SK-N-SH (cell line): Measurements from ENCODE around the gene CHIC1. TPM values are rescaled to one million over a fixed set of nuclear protein-coding genes. Genes with fewer than 3 reads are reported as not detected.

ENCODE experiments used
- CTCF ChIA-PET: fragments of 300-600, 350-600 bp; formaldehyde crosslinking; extraction: SDS; loops from one replicate; lab custom pipeline; 2021; lab: Yijun Ruan, JAX
- POLR2A ChIA-PET: fragments of 350-600 bp; sonication (Branson Sonifier 250); formaldehyde crosslinking; extraction: SDS; loops from one replicate; lab custom pipeline; 2020; ENCODE audit warnings: antibody characterized with exemption, inconsistent platforms; lab: Yijun Ruan, JAX
- DNase-seq: peaks from one replicate; pipeline ENCODE4 v3.0.0; 2012
- H2AFZ ChIP-seq: fragments of 200-600 bp; sonication (generic); 2 replicates; pipeline ENCODE4 v1.8.1; 2016; ENCODE audit warnings: antibody characterized with exemption, mild to moderate bottlenecking, low read depth
- H3F3A ChIP-seq: fragments of 200-600 bp; sonication (generic); replicated peaks from 2 replicates; pipeline ENCODE3; 2016; ENCODE audit warnings: antibody characterized with exemption, mild to moderate bottlenecking; ENCODE audit not compliant: insufficient read depth
- H3K27ac ChIP-seq, 2 experiments: fragments of 200-500 bp in 1 of 2; fragments of 200-600 bp in 1 of 2; sonication (Bioruptor generic) in 1 of 2; sonication (generic), shearing (Covaris generic) in 1 of 2; 2 replicates each; pipeline versions ENCODE4 v1.5.1 to v1.6.1; 2014 to 2016; ENCODE audit warnings: low read depth in 2 of 2, inconsistent platforms in 1 of 2, low read length in 1 of 2, mild to moderate bottlenecking in 1 of 2, mixed read lengths in 1 of 2
- H3K27me3 ChIP-seq: fragments of 200-600 bp; sonication (generic), shearing (Covaris generic); 2 replicates; pipeline ENCODE4 v1.6.1; 2016; ENCODE audit warnings: mixed run types; ENCODE audit not compliant: insufficient read depth
- H3K36me3 ChIP-seq, 2 experiments: fragments of 200-500 bp in 1 of 2; fragments of 200-600 bp in 1 of 2; sonication (Bioruptor generic) in 1 of 2; sonication (generic) in 1 of 2; replicated peaks in 1 of 2; 2 replicates each; pipeline versions ENCODE3 to v1.5.1; 2014 to 2016; ENCODE audit warnings: low read length in 1 of 2, mild to moderate bottlenecking in 1 of 2; ENCODE audit not compliant: insufficient read depth in 2 of 2, control insufficient read depth in 1 of 2
- H3K4me1 ChIP-seq, 2 experiments: fragments of 200-500 bp in 1 of 2; fragments of 200-600 bp in 1 of 2; sonication (Bioruptor generic) in 1 of 2; sonication (generic), shearing (Covaris generic) in 1 of 2; 2 replicates each; pipeline versions ENCODE4 v1.5.1 to v1.6.1; 2014 to 2016; ENCODE audit warnings: low read depth in 1 of 2, low read length in 1 of 2, mixed run types in 1 of 2; ENCODE audit not compliant: insufficient read depth in 2 of 2, control insufficient read depth in 1 of 2
- H3K4me2 ChIP-seq: fragments of 200-600 bp; sonication (generic), shearing (Covaris generic); 2 replicates; pipeline ENCODE4 v1.6.1; 2017; ENCODE audit warnings: mixed run types
- H3K4me3 ChIP-seq, 2 experiments: fragments of 200-500 bp in 1 of 2; fragments of 200-600 bp in 1 of 2; sonication (Bioruptor generic) in 1 of 2; sonication (generic), shearing (Covaris generic) in 1 of 2; 2 replicates each; pipeline versions ENCODE4 v1.5.1 to v1.8.1; 2014 to 2016; ENCODE audit warnings: low read depth in 2 of 2, inconsistent platforms in 1 of 2, low read length in 1 of 2, mild to moderate bottlenecking in 1 of 2, mixed read lengths in 1 of 2, moderate library complexity in 1 of 2
- H3K79me2 ChIP-seq: fragments of 200-600 bp; sonication (generic); 2 replicates; pipeline ENCODE4 v1.8.1; 2017; ENCODE audit warnings: mild to moderate bottlenecking; ENCODE audit not compliant: insufficient read depth
- H3K9ac ChIP-seq: fragments of 200-600 bp; sonication (generic); 2 replicates; pipeline ENCODE4 v1.6.1; 2017; ENCODE audit warnings: mixed run types
- H3K9me2 ChIP-seq: fragments of 200-600 bp; sonication (generic); 2 replicates; pipeline ENCODE4 v1.6.1; 2017; ENCODE audit warnings: mixed run types
- H3K9me3 ChIP-seq: fragments of 200-600 bp; sonication (generic); 2 replicates; pipeline ENCODE4 v1.6.1; 2017; ENCODE audit warnings: mixed run types, mild to moderate bottlenecking, moderate library complexity
- H4K20me1 ChIP-seq: fragments of 200-600 bp; sonication (generic); 2 replicates; pipeline ENCODE4 v1.6.1; 2017; ENCODE audit warnings: mild to moderate bottlenecking, mixed run types; ENCODE audit not compliant: insufficient read depth
- CHD2 ChIP-seq: fragments of 150-350 bp; IDR thresholded peaks from 2 replicates; pipeline ENCODE4 v1.6.1; 2018; ENCODE audit warnings: low read length; ENCODE audit not compliant: partially characterized antibody
- EP300 ChIP-seq, 2 experiments: IDR thresholded peaks; 2 replicates each; pipeline versions ENCODE4 v1.4.0 to v1.6.1; 2012; ENCODE audit warnings: borderline replicate concordance in 1 of 2, low read depth in 1 of 2, low read length in 1 of 2
- FOSL2 ChIP-seq: IDR thresholded peaks from 2 replicates; pipeline ENCODE4 v1.4.0; 2012; ENCODE audit warnings: low read depth, mild to moderate bottlenecking, moderate library complexity, borderline replicate concordance
- FOXJ3 ChIP-seq: sonication (generic); formaldehyde crosslinking; IDR thresholded peaks from 2 replicates; pipeline ENCODE4 v1.5.1; 2020; ENCODE audit warnings: mild to moderate bottlenecking, missing genetic modification reagents
- FOXM1 ChIP-seq: IDR thresholded peaks from 2 replicates; pipeline ENCODE4 v1.4.0; 2012; ENCODE audit warnings: low read depth, mild to moderate bottlenecking
- GABPA ChIP-seq: IDR thresholded peaks from 2 replicates; pipeline ENCODE4 v1.4.0; 2012; ENCODE audit warnings: low read depth, mild to moderate bottlenecking
- GATA2 ChIP-seq: sonication (generic); formaldehyde crosslinking; IDR thresholded peaks from 2 replicates; pipeline ENCODE4 v1.5.0; 2020; ENCODE audit warnings: mild to moderate bottlenecking, missing genetic modification reagents
- JUND ChIP-seq: IDR thresholded peaks from 2 replicates; pipeline ENCODE4 v1.4.0; 2012
- MEF2A ChIP-seq: IDR thresholded peaks from 2 replicates; pipeline ENCODE4 v1.4.0; 2012; ENCODE audit warnings: low read depth, borderline replicate concordance
- NRF1 ChIP-seq: IDR thresholded peaks from 2 replicates; pipeline ENCODE4 v1.6.1; 2012; ENCODE audit warnings: low read depth, mild to moderate bottlenecking, low read length
- RAD21 ChIP-seq: IDR thresholded peaks from 2 replicates; pipeline ENCODE4 v1.6.1; 2012; ENCODE audit warnings: mild to moderate bottlenecking, low read length
- RFX5 ChIP-seq: IDR thresholded peaks from 2 replicates; pipeline ENCODE4 v1.6.1; 2012; ENCODE audit warnings: mild to moderate bottlenecking, improper control_type of control experiment, low read length
- RXRA ChIP-seq: IDR thresholded peaks from 2 replicates; pipeline ENCODE4 v1.4.0; 2012; ENCODE audit warnings: low read depth, mild to moderate bottlenecking, borderline replicate concordance
- SMC3 ChIP-seq: IDR thresholded peaks from 2 replicates; pipeline ENCODE4 v1.6.1; 2012; ENCODE audit warnings: low read depth, low read length, improper control_type of control experiment
- TCF12 ChIP-seq: IDR thresholded peaks from 2 replicates; pipeline ENCODE4 v1.4.0; 2012
- TEAD4 ChIP-seq: IDR thresholded peaks from 2 replicates; pipeline ENCODE4 v1.4.0; 2012; ENCODE audit warnings: mild to moderate bottlenecking, borderline replicate concordance; ENCODE audit not compliant: insufficient read depth
- YY1 ChIP-seq: IDR thresholded peaks from 2 replicates; pipeline ENCODE4 v1.4.0; 2012; ENCODE audit warnings: low read depth, mild to moderate bottlenecking
- WGBS: methylation state at CpG from one replicate; pipeline ENCODE4 v1.1.6; 2017; ENCODE audit warnings: low lambda C conversion rate; 5-methylcytosine and 5-hydroxymethylcytosine counted together
- polyA plus RNA-seq, 3 experiments: library from polyadenylated mRNA; depleted of rRNA; stranded (reverse); fragments of >200 nt; gene quantifications; 2 replicates each; pipeline ENCODE4 v1.2.3, GENCODE V29; 2012
- TF ChIP-seq, protein P1 (sequence below): IDR thresholded peaks from 2 replicates; pipeline ENCODE4 v1.4.0; 2012; ENCODE audit warnings: low read depth, borderline replicate concordance
- TF ChIP-seq, protein P2 (sequence below): IDR thresholded peaks from 2 replicates; pipeline ENCODE4; 2012
- TF ChIP-seq, protein P3 (sequence below): fragments of 150-350 bp; IDR thresholded peaks from 2 replicates; pipeline ENCODE4 v1.6.1; 2017; ENCODE audit warnings: antibody characterized with exemption, low read length, low read depth, borderline replicate concordance
- TF ChIP-seq, protein P4 (sequence below): fragments of 200-600 bp; sonication (generic); IDR thresholded peaks from 2 replicates; pipeline ENCODE4 v1.6.1; 2017; ENCODE audit warnings: antibody characterized with exemption, mild to moderate bottlenecking, moderate library complexity
- TF ChIP-seq, protein P5 (sequence below): IDR thresholded peaks from 2 replicates; pipeline ENCODE4 v1.4.0; 2012; ENCODE audit warnings: low read depth

The CHIC1 gene
- polyA plus RNA-seq, 1 of the 3 experiments (the other 2 are of a cell fraction) = 2.8 TPM

DNA sequence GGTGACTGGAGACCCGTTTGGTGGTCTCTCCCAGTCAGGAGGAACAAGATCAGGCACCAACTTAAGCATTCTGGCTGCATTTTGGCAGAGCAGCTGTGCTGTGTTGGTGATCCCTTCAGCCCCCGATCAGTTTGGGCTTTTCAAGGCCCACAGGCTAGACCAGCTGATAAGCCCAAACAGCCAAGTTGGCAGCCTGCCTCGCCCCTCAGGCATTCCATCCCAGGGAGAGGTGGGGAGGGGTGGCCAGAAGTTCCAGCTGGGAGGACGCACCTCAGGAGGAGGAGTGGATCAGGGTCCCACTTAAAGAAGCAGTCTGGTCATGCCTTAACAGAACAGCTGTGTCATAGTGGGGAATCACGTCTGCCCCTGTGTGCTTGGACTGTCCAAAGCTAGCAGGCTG, 105.8 kb downstream of the CHIC1 start (continued):
- TF ChIP-seq, protein P1, sequence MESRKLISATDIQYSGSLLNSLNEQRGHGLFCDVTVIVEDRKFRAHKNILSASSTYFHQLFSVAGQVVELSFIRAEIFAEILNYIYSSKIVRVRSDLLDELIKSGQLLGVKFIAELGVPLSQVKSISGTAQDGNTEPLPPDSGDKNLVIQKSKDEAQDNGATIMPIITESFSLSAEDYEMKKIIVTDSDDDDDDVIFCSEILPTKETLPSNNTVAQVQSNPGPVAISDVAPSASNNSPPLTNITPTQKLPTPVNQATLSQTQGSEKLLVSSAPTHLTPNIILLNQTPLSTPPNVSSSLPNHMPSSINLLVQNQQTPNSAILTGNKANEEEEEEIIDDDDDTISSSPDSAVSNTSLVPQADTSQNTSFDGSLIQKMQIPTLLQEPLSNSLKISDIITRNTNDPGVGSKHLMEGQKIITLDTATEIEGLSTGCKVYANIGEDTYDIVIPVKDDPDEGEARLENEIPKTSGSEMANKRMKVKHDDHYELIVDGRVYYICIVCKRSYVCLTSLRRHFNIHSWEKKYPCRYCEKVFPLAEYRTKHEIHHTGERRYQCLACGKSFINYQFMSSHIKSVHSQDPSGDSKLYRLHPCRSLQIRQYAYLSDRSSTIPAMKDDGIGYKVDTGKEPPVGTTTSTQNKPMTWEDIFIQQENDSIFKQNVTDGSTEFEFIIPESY = no peak
- TF ChIP-seq SMC3 (no peak), JUND (no peak), GATA2 (CRISPR knock-in tag) (no peak)

DNA sequence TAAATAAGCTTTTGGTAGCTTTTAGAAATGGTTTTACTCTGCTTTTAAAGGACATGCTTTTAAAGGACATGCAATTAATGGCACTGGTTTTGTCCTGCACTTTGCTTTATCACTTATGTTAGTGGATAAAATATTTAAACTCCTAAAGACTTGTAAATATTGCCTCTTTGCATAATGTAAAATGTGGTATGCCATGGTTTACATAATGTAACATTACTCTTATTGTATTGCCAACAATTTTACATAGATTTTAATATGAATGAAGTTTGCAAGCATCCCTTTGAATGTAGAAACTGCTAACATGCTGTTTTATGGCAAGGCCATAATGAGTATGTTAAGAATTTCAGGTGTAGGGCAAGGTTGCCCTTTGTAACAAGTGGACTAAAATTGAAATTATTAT, 118.4 kb downstream of the CHIC1 start:
- POLR2A ChIA-PET = no interaction called here
- Histone ChIP-seq H3K9ac (no peak overlapping the region), H3K4me2 (no peak overlapping the region), H2AFZ (no peak overlapping the region), H3K27ac (no peak overlapping the region), H3K4me1 (no peaks in the 10 kb centered on the region), H3K9me3 (no peaks in the 10 kb centered on the region; the same call in 1 of the 2 replicates), H3K79me2 (no peaks in the 10 kb centered on the region), H4K20me1 (no peaks in the 10 kb centered on the region), H3F3A (no peaks in the 10 kb centered on the region), H3K9me2 (no peaks in the 10 kb centered on the region), H3K27me3 (no peaks in the 10 kb centered on the region), H3K4me3 (no peak overlapping the region), H3K36me3 (no peaks in the 10 kb centered on the region)
- no peak for DNase-seq
- TF ChIP-seq RFX5 = no peak
- TF ChIP-seq SMC3 = no peak
- no peak for TF ChIP-seq MEF2A
- no peak for TF ChIP-seq TCF12
- TF ChIP-seq FOSL2 = no peak
- CTCF ChIA-PET = no interaction called here

DNA sequence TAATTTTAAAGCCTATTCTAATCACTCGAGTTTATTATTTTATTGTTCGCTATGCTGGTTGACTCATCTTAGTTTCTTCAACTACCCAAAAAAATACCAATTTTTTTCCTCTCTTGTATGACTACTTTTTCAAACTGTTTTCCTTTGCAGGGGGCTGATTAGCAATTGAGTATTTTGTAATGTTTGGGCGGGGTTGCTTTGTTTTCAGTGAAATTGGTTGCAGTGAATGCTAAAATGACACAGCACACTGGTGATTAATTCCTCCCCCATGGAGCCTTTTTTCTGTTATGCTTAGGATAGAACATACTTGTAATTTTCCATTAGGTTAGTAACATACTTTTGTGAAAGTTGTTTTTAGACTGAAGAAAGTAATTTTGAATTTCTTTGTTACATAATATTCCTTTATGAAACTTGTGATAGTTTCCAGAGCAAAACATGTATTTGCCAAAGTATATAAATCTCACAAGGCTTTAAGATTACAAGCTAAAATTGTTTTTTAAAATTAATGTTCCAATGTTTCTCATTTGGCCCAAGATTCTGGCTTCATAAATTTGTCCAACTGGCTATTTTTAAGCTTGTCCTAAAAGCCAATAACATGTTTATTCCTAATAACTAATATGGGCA, 120.4 kb downstream of the CHIC1 start:
- no peak overlapping the region for H3K4me2 ChIP-seq
- H3K4me3 ChIP-seq = no peak overlapping the region
- 54% methylated on average over 3 of the region's 3 CpGs for WGBS
- no peak overlapping the region for H3K27ac ChIP-seq
- no peaks in the 10 kb centered on the region for H4K20me1 ChIP-seq
- H3K36me3 ChIP-seq = no peaks in the 10 kb centered on the region
- no peaks in the 10 kb centered on the region; the same call in 1 of the 2 replicates for H3K9me3 ChIP-seq
- ChIA-PET POLR2A (no interaction called here), CTCF (no interaction called here)
- H3F3A ChIP-seq = no peaks in the 10 kb centered on the region
- H2AFZ ChIP-seq = no peak overlapping the region
- H3K27me3 ChIP-seq = no peaks in the 10 kb centered on the region
- H3K9ac ChIP-seq = no peak overlapping the region
- no peak for DNase-seq
- H3K9me2 ChIP-seq = no peaks in the 10 kb centered on the region
- H3K4me1 ChIP-seq = no peaks in the 10 kb centered on the region
- H3K79me2 ChIP-seq = no peaks in the 10 kb centered on the region
- TF ChIP-seq RAD21 (no peak), CHD2 (no peak), YY1 (no peak), NRF1 (no peak), FOXM1 (no peak), FOXJ3 (CRISPR knock-in tag) (no peak), FOSL2 (no peak), EP300 (IDR thresholded peaks at IDR 0.05; ENCODE audit: borderline replicate concordance in 1 of 2, low read depth in 1 of 2, low read length in 1 of 2) (no peak), RXRA (no peak), GABPA (no peak), TEAD4 (no peak)
- TF ChIP-seq, protein P2, sequence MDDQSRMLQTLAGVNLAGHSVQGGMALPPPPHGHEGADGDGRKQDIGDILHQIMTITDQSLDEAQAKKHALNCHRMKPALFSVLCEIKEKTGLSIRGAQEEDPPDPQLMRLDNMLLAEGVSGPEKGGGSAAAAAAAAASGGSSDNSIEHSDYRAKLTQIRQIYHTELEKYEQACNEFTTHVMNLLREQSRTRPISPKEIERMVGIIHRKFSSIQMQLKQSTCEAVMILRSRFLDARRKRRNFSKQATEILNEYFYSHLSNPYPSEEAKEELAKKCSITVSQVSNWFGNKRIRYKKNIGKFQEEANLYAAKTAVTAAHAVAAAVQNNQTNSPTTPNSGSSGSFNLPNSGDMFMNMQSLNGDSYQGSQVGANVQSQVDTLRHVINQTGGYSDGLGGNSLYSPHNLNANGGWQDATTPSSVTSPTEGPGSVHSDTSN = no peak
- TF ChIP-seq, protein P3, sequence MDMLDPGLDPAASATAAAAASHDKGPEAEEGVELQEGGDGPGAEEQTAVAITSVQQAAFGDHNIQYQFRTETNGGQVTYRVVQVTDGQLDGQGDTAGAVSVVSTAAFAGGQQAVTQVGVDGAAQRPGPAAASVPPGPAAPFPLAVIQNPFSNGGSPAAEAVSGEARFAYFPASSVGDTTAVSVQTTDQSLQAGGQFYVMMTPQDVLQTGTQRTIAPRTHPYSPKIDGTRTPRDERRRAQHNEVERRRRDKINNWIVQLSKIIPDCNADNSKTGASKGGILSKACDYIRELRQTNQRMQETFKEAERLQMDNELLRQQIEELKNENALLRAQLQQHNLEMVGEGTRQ = no peak
- TF ChIP-seq, protein P4, sequence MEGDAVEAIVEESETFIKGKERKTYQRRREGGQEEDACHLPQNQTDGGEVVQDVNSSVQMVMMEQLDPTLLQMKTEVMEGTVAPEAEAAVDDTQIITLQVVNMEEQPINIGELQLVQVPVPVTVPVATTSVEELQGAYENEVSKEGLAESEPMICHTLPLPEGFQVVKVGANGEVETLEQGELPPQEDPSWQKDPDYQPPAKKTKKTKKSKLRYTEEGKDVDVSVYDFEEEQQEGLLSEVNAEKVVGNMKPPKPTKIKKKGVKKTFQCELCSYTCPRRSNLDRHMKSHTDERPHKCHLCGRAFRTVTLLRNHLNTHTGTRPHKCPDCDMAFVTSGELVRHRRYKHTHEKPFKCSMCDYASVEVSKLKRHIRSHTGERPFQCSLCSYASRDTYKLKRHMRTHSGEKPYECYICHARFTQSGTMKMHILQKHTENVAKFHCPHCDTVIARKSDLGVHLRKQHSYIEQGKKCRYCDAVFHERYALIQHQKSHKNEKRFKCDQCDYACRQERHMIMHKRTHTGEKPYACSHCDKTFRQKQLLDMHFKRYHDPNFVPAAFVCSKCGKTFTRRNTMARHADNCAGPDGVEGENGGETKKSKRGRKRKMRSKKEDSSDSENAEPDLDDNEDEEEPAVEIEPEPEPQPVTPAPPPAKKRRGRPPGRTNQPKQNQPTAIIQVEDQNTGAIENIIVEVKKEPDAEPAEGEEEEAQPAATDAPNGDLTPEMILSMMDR = no peak
- TF ChIP-seq, protein P5, sequence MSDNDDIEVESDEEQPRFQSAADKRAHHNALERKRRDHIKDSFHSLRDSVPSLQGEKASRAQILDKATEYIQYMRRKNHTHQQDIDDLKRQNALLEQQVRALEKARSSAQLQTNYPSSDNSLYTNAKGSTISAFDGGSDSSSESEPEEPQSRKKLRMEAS = no peak
